Adrenal gland (tissue), 12 donors: ENCODE data around the gene BCAS4. TPM values are rescaled to one million over a fixed set of nuclear protein-coding genes. Genes with fewer than 3 reads are reported as not detected.
A peak's percentile ranks its signal among the peaks of the same experiment; 100 is the strongest.

Source experiments
- DNase-seq, 7 donors: peaks; one replicate each; pipeline ENCODE4 v3.0.0-alpha.2; 2019 to 2020
- H3K27ac ChIP-seq, 5 donors: fragments of 200-600 bp; sonication (generic) in 4 of 5; 1 replicate in 3 of 5; 2 replicates in 2 of 5; pipeline versions ENCODE4 v1.5.1 to v1.8.0; 2016 to 2020; ENCODE audit warnings: mild to moderate bottlenecking in 1 of 5
- H3K27me3 ChIP-seq: fragments of 200-600 bp; 2 replicates; pipeline ENCODE4 v1.8.0; 2021
- H3K36me3 ChIP-seq, 2 donors: fragments of 200-600 bp; replicated peaks in 1 of 2; 1 replicate in 1 of 2; 2 replicates in 1 of 2; pipeline versions ENCODE4 v1.5.1 to v1.8.0; 2018 to 2022
- H3K4me1 ChIP-seq, 2 donors: fragments of 200-600 bp; replicated peaks in 1 of 2; 1 replicate in 1 of 2; 2 replicates in 1 of 2; pipeline versions ENCODE4 v1.5.1 to v1.8.0; 2018 to 2021
- H3K4me3 ChIP-seq, 4 donors: fragments of 200-600 bp; sonication (generic) in 3 of 4; one replicate each; pipeline ENCODE4 v1.5.1; 2016 to 2018
- H3K9me3 ChIP-seq, 3 donors: fragments of 200-600 bp; sonication (generic) in 1 of 3; replicated peaks in 1 of 3; 1 replicate in 2 of 3; 2 replicates in 1 of 3; pipeline versions ENCODE4 v1.5.1 to v1.8.0; 2016 to 2021
- POLR2A ChIP-seq, 2 donors: fragments of 450-650 bp; IDR thresholded peaks; one replicate each; pipeline ENCODE4 v1.6.1; 2017; ENCODE audit warnings: antibody characterized with exemption in 2 of 2, mild to moderate bottlenecking in 2 of 2, moderate library complexity in 1 of 2
- WGBS, 4 donors: extraction: QIAGEN DNeasy Blood & Tissue Kit in 2 of 4; methylation state at CpG; one replicate each; pipeline versions ENCODE4 v1.1.5 to v1.1.7; 2013 to 2017; 5-methylcytosine and 5-hydroxymethylcytosine counted together
- intact Hi-C, 2 donors: fragments of 100-400 bp; cut with DNase I; formaldehyde crosslinking; loops; one replicate each; pipeline versions ENCODE4 v1.14.1 to v1.15.0; 2022 to 2023
- polyA plus RNA-seq, 3 donors: library from polyadenylated mRNA; stranded (reverse); fragments of 200-250 nt in 2 of 3; fragments of 350-450 nt in 1 of 3; fragmentation: Illumina TruSeq in 1 of 3; extraction: RNeasy Lipid Tissue Mini Kit (QIAGEN cat#74804) in 1 of 3; gene quantifications; one replicate each; pipeline ENCODE4 v1.2.3, GENCODE V29; 2013 to 2014
- total RNA-seq, 9 donors: library from RNA; depleted of rRNA in 4 of 9; stranded (reverse); fragments of >200 nt in 4 of 9; fragments of 120-200 nt in 1 of 9; fragmentation: NEBNext Ultra II Directional in 1 of 9; extraction: Animal tissue kit (Norgen Biotek cat#: 25700) in 1 of 9; gene quantifications; one replicate each; pipeline versions ENCODE4 v1.1.0 to v1.2.4, GENCODE V29; 2013 to 2023
- TF ChIP-seq, protein P1 (sequence below), 6 experiments: fragments of 450-650 bp in 4 of 6; fragments of 200-600 bp in 2 of 6; sonication (generic) in 1 of 6; IDR thresholded peaks; 1 replicate in 5 of 6; 2 replicates in 1 of 6; pipeline versions ENCODE4 v1.5.1 to v1.8.0; 2016 to 2021; ENCODE audit warnings: antibody characterized with exemption in 6 of 6, mild to moderate bottlenecking in 2 of 6, moderate library complexity in 1 of 6
- donor health status: healthy with polysubstance abuse.
- donor health status: Bipolar disorder and iron deficiency.
- donor health status: DM: yes; HTN: yes; CAD: no.
- donor health status: DM: no; HTN: no; CAD: no.
- donor health status: DM: no; HTN: no; CAD: no.
- donor health status: DM: yes; HTN: yes; CAD: no.

Gene BCAS4
- total and polyA plus RNA-seq, 12 donors: 0.66 to 5.1 (median 1.5) TPM

DNA sequence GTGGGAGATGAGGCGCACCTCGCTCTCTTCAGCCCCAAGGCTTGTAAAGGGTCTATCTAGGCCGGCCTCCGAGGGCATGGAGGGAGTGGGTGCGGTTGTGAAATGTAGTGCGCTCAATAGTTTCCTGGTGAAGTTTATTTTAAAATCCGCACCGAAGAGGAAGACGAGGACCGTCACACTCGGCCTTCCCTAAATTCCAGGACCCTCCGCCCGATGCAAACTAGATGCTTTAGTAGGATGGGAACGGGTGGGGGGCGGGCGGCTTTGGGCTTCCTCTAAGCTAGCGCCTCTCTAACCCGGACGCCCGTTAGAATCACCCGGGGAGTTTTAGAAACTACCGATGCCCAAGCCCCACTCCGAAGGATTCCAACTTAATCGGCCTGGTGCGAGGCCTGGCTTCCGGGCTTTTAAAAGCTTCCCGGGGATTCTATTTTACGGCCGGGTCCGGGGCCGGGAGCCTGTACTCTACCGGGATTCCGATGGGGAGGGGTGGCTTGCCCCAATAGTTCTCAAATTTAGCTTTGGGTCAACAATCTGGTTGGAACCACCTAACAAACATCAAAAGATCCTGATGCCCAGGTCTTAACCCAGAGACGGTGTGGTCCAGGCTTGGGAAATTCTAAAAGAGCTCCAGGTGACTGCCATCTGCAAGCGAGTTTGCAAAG is 548 bp upstream of the BCAS4 start:
- intact Hi-C loops: loop anchor here (5.0 to 10.0 kb wide), 2 partner anchors 133 to 510 kb away; no protein-coding TSS in a partner anchor
- WGBS, 4 donors: 16 to 19% (median 18%) methylated on average over 16 to 35 of the region's 35 CpGs
- TF ChIP-seq POLR2A (IDR thresholded peaks at IDR 0.05): no peak
- TF ChIP-seq, protein P1, sequence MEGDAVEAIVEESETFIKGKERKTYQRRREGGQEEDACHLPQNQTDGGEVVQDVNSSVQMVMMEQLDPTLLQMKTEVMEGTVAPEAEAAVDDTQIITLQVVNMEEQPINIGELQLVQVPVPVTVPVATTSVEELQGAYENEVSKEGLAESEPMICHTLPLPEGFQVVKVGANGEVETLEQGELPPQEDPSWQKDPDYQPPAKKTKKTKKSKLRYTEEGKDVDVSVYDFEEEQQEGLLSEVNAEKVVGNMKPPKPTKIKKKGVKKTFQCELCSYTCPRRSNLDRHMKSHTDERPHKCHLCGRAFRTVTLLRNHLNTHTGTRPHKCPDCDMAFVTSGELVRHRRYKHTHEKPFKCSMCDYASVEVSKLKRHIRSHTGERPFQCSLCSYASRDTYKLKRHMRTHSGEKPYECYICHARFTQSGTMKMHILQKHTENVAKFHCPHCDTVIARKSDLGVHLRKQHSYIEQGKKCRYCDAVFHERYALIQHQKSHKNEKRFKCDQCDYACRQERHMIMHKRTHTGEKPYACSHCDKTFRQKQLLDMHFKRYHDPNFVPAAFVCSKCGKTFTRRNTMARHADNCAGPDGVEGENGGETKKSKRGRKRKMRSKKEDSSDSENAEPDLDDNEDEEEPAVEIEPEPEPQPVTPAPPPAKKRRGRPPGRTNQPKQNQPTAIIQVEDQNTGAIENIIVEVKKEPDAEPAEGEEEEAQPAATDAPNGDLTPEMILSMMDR (IDR thresholded peaks at IDR 0.05): peak in 2 of 6 experiments; percentile 20 to 39
- Histone ChIP-seq H3K36me3 (no peaks in the 10 kb centered on the region), H3K27me3 (no peaks in the 10 kb centered on the region), H3K9me3 (no peaks in the 10 kb centered on the region), H3K4me3 (peak overlapping the region in 1 of 4 donors; percentile 92), H3K4me1 (peaks cover 3 to 20% of the 10 kb centered on the region in 2 donors), H3K27ac (no peak overlapping the region)
- peak in 2 of 7 donors; percentile 24 to 31 for DNase-seq

DNA sequence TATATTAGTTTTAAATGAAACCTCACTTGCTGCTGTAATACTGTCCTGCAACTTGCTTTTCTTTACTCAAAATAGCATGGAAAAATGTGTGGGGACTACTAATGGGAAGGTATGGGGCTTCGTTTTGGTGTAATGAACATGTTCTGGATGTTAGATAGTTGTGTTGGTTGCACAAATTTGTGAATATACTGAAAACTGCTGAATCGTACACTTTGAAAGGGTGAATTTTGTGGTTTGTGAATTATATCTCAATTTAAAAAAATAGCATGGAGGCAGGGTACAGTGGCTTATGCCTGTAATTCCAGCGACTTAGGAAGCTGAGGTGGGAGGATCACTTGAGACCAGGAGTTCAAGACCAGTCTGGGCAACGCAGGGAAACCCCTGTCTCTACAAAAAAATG is 2.3 kb downstream of the BCAS4 start:
- TF ChIP-seq POLR2A (IDR thresholded peaks at IDR 0.05): no peak
- TF ChIP-seq, protein P1 (IDR thresholded peaks at IDR 0.05): no peak
- Histone ChIP-seq H3K4me3 (no peak overlapping the region), H3K4me1 (peaks cover 0 to 12% of the 10 kb centered on the region in 2 donors), H3K27me3 (no peaks in the 10 kb centered on the region), H3K36me3 (no peaks in the 10 kb centered on the region), H3K9me3 (no peaks in the 10 kb centered on the region), H3K27ac (no peak overlapping the region)
- intact Hi-C loops: loop anchor here (5.0 to 10.0 kb wide), 2 partner anchors 508 to 510 kb away; no protein-coding TSS in a partner anchor
- 85 to 92% (median 87%) methylated on average over 4 of the region's 4 CpGs for WGBS, 4 donors
- no peak for DNase-seq

DNA sequence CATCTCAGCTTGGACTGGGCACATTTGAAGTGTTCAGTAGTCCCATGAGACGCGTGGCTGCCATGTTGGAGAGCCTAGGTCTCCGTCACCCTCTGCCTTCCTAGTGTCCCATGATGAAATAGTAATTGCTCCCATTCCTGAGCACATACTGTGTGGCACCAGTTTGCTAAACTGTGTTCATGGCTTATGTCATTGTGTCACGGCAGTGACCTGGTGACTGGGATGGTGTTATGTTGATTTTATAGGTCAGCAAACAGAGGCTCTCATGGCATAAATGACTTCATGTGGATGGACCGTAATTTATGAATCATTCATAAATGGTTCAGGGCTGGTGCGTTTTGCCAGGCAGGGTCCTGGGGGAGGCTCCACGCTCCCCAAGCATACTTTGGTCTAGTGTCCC is 3.8 kb downstream of the BCAS4 start:
- DNase-seq: no peak
- 85 to 92% (median 91%) methylated on average over 5 to 7 of the region's 7 CpGs for WGBS, 4 donors
- H3K9me3 ChIP-seq: no peaks in the 10 kb centered on the region
- H3K27me3 ChIP-seq: no peaks in the 10 kb centered on the region
- no peaks in the 10 kb centered on the region for H3K36me3 ChIP-seq
- TF ChIP-seq, protein P1 (IDR thresholded peaks at IDR 0.05): no peak
- no peak for TF ChIP-seq POLR2A (IDR thresholded peaks at IDR 0.05)
- H3K4me3 ChIP-seq: no peak overlapping the region
- H3K4me1 ChIP-seq: peaks cover 0 to 12% of the 10 kb centered on the region in 2 donors
- intact Hi-C loops: loop anchor here (5.0 to 10.0 kb wide), 2 partner anchors 506 to 509 kb away; no protein-coding TSS in a partner anchor
- H3K27ac ChIP-seq: no peak overlapping the region

DNA sequence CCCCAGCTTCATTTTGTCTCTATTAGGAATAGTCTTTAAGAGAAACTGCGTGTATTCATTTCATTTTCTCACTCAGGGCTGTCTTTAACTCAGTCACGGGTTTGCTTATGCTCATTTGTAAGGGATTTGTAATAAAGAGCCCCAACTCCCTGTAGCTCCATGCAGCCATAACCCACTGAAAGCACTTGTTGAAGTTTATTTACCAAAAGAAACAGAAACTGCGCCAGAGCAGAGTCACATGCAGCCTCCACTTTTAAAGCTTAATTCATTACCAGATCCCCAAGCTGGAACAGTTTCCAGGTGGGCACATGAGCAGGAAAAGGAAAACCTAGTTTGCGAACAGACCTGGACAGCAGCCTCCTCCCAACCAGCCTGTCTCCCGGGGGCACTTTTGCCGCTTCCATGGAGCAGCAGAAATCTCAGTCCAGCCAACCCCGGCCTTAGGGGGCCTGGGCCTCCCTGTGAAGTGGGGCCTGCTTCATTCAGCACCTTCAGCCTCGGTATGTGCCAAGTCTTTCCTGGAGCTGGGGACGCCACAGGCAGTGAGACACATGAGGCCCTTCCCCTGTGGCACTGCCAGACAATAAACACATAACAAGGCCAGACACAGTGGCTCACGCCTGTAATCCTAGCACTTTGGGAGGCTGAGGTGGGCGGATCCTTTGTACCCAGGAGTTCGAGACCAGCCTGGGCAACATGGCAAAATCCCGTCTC is 4.5 kb downstream of the BCAS4 start:
- no peaks in the 10 kb centered on the region for H3K9me3 ChIP-seq
- no peaks in the 10 kb centered on the region for H3K36me3 ChIP-seq
- H3K27me3 ChIP-seq: no peaks in the 10 kb centered on the region
- H3K4me1 ChIP-seq: peaks cover 0 to 8% of the 10 kb centered on the region in 2 donors
- intact Hi-C loops: loop anchor here (5.0 to 10.0 kb wide), 2 partner anchors 505 to 508 kb away; no protein-coding TSS in a partner anchor
- no peak overlapping the region for H3K27ac ChIP-seq
- H3K4me3 ChIP-seq: no peak overlapping the region
- DNase-seq: no peak
- TF ChIP-seq, protein P1 (IDR thresholded peaks at IDR 0.05): no peak
- no peak for TF ChIP-seq POLR2A (IDR thresholded peaks at IDR 0.05)
- 84 to 90% (median 88%) methylated on average over 9 to 13 of the region's 13 CpGs for WGBS, 4 donors
